OCI-M2 (cell line): Measurements from ENCODE around the gene PPP5C.
"Not testable (repeated sequence)": the region's sequence is repeated elsewhere in the genome, so short reads cannot be mapped to it uniquely, and the experiment has no call there.

Experiments used
- DNase-seq: peaks from one replicate; lab custom pipeline; 2025; ENCODE audit not compliant: unreplicated experiment; lab: John Stamatoyannopoulos, UW

Gene PPP5C

GRCh38 chr19:46361915-46362314, 15.0 kb downstream of the PPP5C start:
- no peak for DNase-seq

GRCh38 chr19:46364359-46364758, 17.5 kb downstream of the PPP5C start:
- DNase-seq: no peak

- DNase-seq: no peak
Measured at GRCh38 chr19:46365561-46365960, 18.7 kb downstream of the PPP5C start.

- DNase-seq: no peak
Measured at GRCh38 chr19:46366620-46367292, 19.9 kb downstream of the PPP5C start.

- DNase-seq: no peak
Measured at GRCh38 chr19:46367426-46367825, 20.5 kb downstream of the PPP5C start.

GRCh38 chr19:46368116-46368515, 21.2 kb downstream of the PPP5C start:
- no peak for DNase-seq

- no peak for DNase-seq
Measured at GRCh38 chr19:46369817-46370216, 22.9 kb downstream of the PPP5C start.

- no peak for DNase-seq
Measured at GRCh38 chr19:46371371-46371901, 24.5 kb downstream of the PPP5C start.

GRCh38 chr19:46372901-46373490, 26.1 kb downstream of the PPP5C start:
- no peak for DNase-seq

GRCh38 chr19:46373491-46374359, 26.8 kb downstream of the PPP5C start:
- no peak for DNase-seq

- no peak for DNase-seq
Measured at GRCh38 chr19:46374536-46375475, 27.9 kb downstream of the PPP5C start.

- DNase-seq: not testable (repeated sequence)
Measured at GRCh38 chr19:46375476-46376067, 28.7 kb downstream of the PPP5C start.

- DNase-seq: no peak
Measured at GRCh38 chr19:46376241-46377153, 29.6 kb downstream of the PPP5C start.

- DNase-seq: no peak
Measured at GRCh38 chr19:46378268-46378667, 31.4 kb downstream of the PPP5C start.

- no peak for DNase-seq
Measured at GRCh38 chr19:46380690-46381089, 33.8 kb downstream of the PPP5C start.

GRCh38 chr19:46381346-46381745, 34.5 kb downstream of the PPP5C start:
- no peak for DNase-seq

GRCh38 chr19:46381756-46382345, 35.0 kb downstream of the PPP5C start:
- no peak for DNase-seq

GRCh38 chr19:46383171-46383815, 36.4 kb downstream of the PPP5C start:
- DNase-seq: no peak
